GM19035 (cell line): ENCODE data around the gene NUAK2.

Source experiments
- ATAC-seq: cut with Tn5 transposase; IDR thresholded peaks from one replicate; pipeline ENCODE4 v1.9.1; 2021; ENCODE audit not compliant: unreplicated experiment

NUAK2 gene

GRCh38 chr1:205323794-205324193, 2.2 kb upstream of the NUAK2 start:
- no peak for ATAC-seq

- ATAC-seq, result no peak
Measured at GRCh38 chr1:205321959-205322283, 376 bp upstream of the NUAK2 start.

GRCh38 chr1:205319081-205320018, 2.2 kb downstream of the NUAK2 start:
- no peak for ATAC-seq

- ATAC-seq, result no peak
Measured at GRCh38 chr1:205318231-205318991, 3.1 kb downstream of the NUAK2 start.

- no peak for ATAC-seq
Measured at GRCh38 chr1:205317311-205317917, 4.1 kb downstream of the NUAK2 start.

GRCh38 chr1:205316161-205316566, 5.4 kb downstream of the NUAK2 start:
- ATAC-seq, result no peak

GRCh38 chr1:205315008-205315618, 6.4 kb downstream of the NUAK2 start:
- ATAC-seq, result no peak

GRCh38 chr1:205313563-205314308, 7.8 kb downstream of the NUAK2 start:
- peak; percentile 68 for ATAC-seq

- ATAC-seq, result no peak
Measured at GRCh38 chr1:205312866-205313562, 8.5 kb downstream of the NUAK2 start.

- no peak for ATAC-seq
Measured at GRCh38 chr1:205310976-205311704, 10.4 kb downstream of the NUAK2 start.

- no peak for ATAC-seq
Measured at GRCh38 chr1:205309741-205310140, 11.8 kb downstream of the NUAK2 start.

GRCh38 chr1:205306929-205307566, 14.5 kb downstream of the NUAK2 start:
- no peak for ATAC-seq

GRCh38 chr1:205304695-205305070, 16.9 kb downstream of the NUAK2 start:
- ATAC-seq, result no peak

GRCh38 chr1:205304046-205304694, 17.4 kb downstream of the NUAK2 start:
- no peak for ATAC-seq

GRCh38 chr1:205303247-205303888, 18.2 kb downstream of the NUAK2 start:
- no peak for ATAC-seq

GRCh38 chr1:205301842-205302588, 19.5 kb downstream of the NUAK2 start:
- ATAC-seq, result no peak

GRCh38 chr1:205301205-205301821, 20.2 kb downstream of the NUAK2 start:
- ATAC-seq, result no peak
